AG09319 (cell line): ENCODE data around the gene BOC.

Experiments used
- DNase-seq: peaks from one replicate; pipeline ENCODE4 v3.0.0-alpha.2; 2010; ENCODE audit warnings: low read depth; ENCODE audit errors: extremely low read depth
- CTCF ChIP-seq: IDR thresholded peaks from 2 replicates; pipeline ENCODE4 v1.5.1; 2011; ENCODE audit warnings: low read depth, mild to moderate bottlenecking, inconsistent platforms, low read length, moderate library complexity

BOC gene

GRCh38 chr3:113177526-113177925 lies 33.8 kb upstream of the BOC start:
- no peak for DNase-seq
- no peak for TF ChIP-seq CTCF

GRCh38 chr3:113179235-113179824 lies 32.0 kb upstream of the BOC start:
- DNase-seq = no peak

GRCh38 chr3:113183748-113184661 lies 27.4 kb upstream of the BOC start:
- DNase-seq = no peak

More at GRCh38 chr3:113179235-113179824, 32.0 kb upstream of the BOC start:
- TF ChIP-seq CTCF = no peak

GRCh38 chr3:113185194-113185835 lies 26.0 kb upstream of the BOC start:
- no peak for TF ChIP-seq CTCF
- DNase-seq = no peak

More at GRCh38 chr3:113183748-113184661, 27.4 kb upstream of the BOC start:
- TF ChIP-seq CTCF = no peak

- no peak for TF ChIP-seq CTCF
- no peak for DNase-seq
Measured at GRCh38 chr3:113186566-113186965, 24.8 kb upstream of the BOC start.

GRCh38 chr3:113193288-113193687 lies 18.1 kb upstream of the BOC start:
- no peak for DNase-seq
- no peak for TF ChIP-seq CTCF

GRCh38 chr3:113193719-113194118 lies 17.6 kb upstream of the BOC start:
- DNase-seq = no peak

More at GRCh38 chr3:113193719-113194118, 17.6 kb upstream of the BOC start:
- no peak for TF ChIP-seq CTCF
